Body of pancreas (tissue), 4 donors: Measurements from ENCODE around the gene PPP1R15B. TPM values are rescaled to one million over a fixed set of nuclear protein-coding genes. Genes with fewer than 3 reads are reported as not detected.

Experiments used
- ATAC-seq: fragments of 150-250 bp; one replicate; pipeline ENCODE4 v1.9.1; 2016
- DNase-seq, 4 donors: peaks; one replicate each; pipeline ENCODE4 v3.0.0-alpha.2; 2019
- H3K27ac ChIP-seq, 4 donors: fragments of 200-600 bp; sonication (generic); 1 replicate in 3 of 4; 2 replicates in 1 of 4; pipeline versions ENCODE4 v1.5.1 to v1.6.1; 2016 to 2019; ENCODE audit warnings: mild to moderate bottlenecking in 1 of 4, mixed read lengths in 1 of 4, moderate library complexity in 1 of 4
- H3K27me3 ChIP-seq, 2 donors: fragments of 200-600 bp; sonication (generic); one replicate each; pipeline ENCODE4 v1.6.0; 2016; ENCODE audit warnings: mild to moderate bottlenecking in 1 of 2
- H3K36me3 ChIP-seq, 2 donors: fragments of 200-600 bp; sonication (generic); replicated peaks in 1 of 2; 2 replicates each; pipeline ENCODE4 v1.5.1; 2016; ENCODE audit warnings: low read depth in 2 of 2; ENCODE audit not compliant: insufficient read depth in 1 of 2
- H3K4me1 ChIP-seq: fragments of 200-600 bp; sonication (generic); one replicate; pipeline ENCODE4 v1.6.0; 2016
- H3K4me3 ChIP-seq, 2 donors: fragments of 200-600 bp; sonication (generic); 1 replicate in 1 of 2; 2 replicates in 1 of 2; pipeline ENCODE4 v1.5.1; 2016 to 2019
- H3K9me3 ChIP-seq, 3 donors: fragments of 200-600 bp; sonication (generic); 1 replicate in 2 of 3; 2 replicates in 1 of 3; pipeline ENCODE4 v1.5.1; 2016
- POLR2A ChIP-seq, 3 donors: fragments of 450-650 bp; IDR thresholded peaks; one replicate each; pipeline ENCODE4 v1.6.1; 2016; ENCODE audit warnings: antibody characterized with exemption in 3 of 3, mild to moderate bottlenecking in 2 of 3
- WGBS, 2 donors: methylation state at CpG; one replicate each; pipeline ENCODE4 v1.1.5; 2017; 5-methylcytosine and 5-hydroxymethylcytosine counted together
- intact Hi-C: fragments of 100-400 bp; cut with DNase I; formaldehyde crosslinking; loops from one replicate; pipeline ENCODE4 v1.15.1; 2023
- total RNA-seq, 2 donors: library from RNA; depleted of rRNA; stranded (reverse); fragments of >200 nt; gene quantifications; one replicate each; pipeline ENCODE4 v1.1.0, GENCODE V29; 2016
- TF ChIP-seq, protein P1 (sequence below), 7 experiments: fragments of 450-650 bp in 4 of 7; fragments of 200-600 bp in 3 of 7; sonication (generic) in 3 of 7; IDR thresholded peaks; one replicate each; pipeline ENCODE4 v1.5.1; 2016 to 2019; ENCODE audit warnings: antibody characterized with exemption in 7 of 7

PPP1R15B gene
- total RNA-seq, 2 donors from 2014 or later, result 32.9 to 34.3 TPM

DNA sequence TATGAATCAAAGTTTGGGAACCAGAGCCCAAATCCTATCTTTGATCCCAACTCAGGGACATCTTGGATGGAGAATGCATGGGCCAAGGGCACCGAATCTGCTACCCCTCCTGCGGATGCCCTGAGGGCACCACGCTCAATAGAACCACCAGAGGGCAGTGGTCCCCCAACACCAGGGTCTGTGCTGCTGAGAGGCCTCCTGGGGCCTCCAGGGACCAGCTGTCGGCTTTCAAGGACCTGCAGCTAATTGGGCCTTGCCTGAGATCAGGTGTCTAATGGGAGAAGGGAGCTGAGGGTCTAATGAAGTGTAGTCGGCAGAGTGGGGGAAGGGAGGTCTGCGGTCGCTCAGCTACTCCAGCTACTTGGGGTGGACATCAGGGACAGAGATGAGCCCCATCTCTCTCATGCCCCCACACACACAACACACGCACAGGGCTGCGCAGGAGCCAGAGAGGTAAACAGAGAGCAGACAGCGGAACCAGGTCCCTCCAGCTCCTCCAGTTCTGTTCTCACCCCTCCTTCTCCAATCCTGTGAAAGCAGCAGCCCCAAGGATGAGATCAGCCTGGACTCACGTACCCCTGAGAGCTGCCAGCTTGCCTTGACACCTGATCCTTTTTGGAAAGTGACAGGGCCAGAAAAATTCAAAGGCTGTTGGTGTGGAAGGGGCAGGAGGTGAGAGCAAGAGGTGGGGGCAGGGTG is 34.9 kb upstream of the PPP1R15B start:
- Histone ChIP-seq H3K9me3 (no peaks in the 10 kb centered on the region), H3K4me3 (no peak overlapping the region), H3K4me1 (peaks cover 25% of the 10 kb centered on the region), H3K27me3 (no peaks in the 10 kb centered on the region), H3K36me3 (no peaks in the 10 kb centered on the region), H3K27ac (peak overlapping the region in 2 of 4 donors; percentile 5 to 25)
- intact Hi-C loops, result loop anchor here (5.0 kb wide), 1 partner anchor 56 kb away; no protein-coding TSS in a partner anchor
- WGBS, 2 donors, result 46 to 48% methylated on average over 6 to 11 of the region's 11 CpGs
- TF ChIP-seq, protein P1, sequence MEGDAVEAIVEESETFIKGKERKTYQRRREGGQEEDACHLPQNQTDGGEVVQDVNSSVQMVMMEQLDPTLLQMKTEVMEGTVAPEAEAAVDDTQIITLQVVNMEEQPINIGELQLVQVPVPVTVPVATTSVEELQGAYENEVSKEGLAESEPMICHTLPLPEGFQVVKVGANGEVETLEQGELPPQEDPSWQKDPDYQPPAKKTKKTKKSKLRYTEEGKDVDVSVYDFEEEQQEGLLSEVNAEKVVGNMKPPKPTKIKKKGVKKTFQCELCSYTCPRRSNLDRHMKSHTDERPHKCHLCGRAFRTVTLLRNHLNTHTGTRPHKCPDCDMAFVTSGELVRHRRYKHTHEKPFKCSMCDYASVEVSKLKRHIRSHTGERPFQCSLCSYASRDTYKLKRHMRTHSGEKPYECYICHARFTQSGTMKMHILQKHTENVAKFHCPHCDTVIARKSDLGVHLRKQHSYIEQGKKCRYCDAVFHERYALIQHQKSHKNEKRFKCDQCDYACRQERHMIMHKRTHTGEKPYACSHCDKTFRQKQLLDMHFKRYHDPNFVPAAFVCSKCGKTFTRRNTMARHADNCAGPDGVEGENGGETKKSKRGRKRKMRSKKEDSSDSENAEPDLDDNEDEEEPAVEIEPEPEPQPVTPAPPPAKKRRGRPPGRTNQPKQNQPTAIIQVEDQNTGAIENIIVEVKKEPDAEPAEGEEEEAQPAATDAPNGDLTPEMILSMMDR (IDR thresholded peaks at IDR 0.05), result peak; percentile 77 to 88 (median 79)
- no peak for TF ChIP-seq POLR2A (IDR thresholded peaks at IDR 0.05)
- DNase-seq (peak; percentile 81 to 85 (median 84)), ATAC-seq (peak; percentile 86)

DNA sequence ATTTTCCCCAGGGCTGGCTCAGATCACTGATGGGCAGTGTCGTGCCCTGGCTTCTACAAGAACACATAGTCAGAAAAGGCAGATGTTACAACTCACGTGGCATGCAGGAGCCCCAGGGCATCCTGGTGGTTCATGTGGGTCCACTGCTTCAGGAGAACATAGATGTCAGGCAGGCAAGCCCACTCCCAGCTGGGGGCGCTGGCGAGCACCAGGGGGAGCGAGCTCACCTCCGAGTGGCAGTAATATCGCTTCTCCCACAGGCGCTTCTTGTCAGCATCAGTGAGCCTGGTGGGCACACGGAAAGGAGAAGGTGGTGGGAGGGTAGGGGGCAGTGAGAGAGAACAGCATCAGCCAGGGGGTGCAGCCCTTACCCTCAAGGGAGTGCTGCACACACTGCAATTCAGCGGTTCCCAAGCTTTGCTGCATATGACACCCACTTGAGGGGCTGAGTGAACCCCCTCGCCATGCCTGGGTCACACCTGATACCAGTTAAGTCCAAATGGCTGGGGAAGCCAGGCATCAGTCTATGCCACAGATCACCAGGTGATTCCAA is 34.3 kb upstream of the PPP1R15B start:
- Histone ChIP-seq H3K4me1 (peaks cover 19% of the 10 kb centered on the region), H3K36me3 (peaks cover 0 to 4% of the 10 kb centered on the region in 2 donors), H3K27ac (no peak overlapping the region), H3K27me3 (no peaks in the 10 kb centered on the region), H3K4me3 (no peak overlapping the region), H3K9me3 (no peaks in the 10 kb centered on the region)
- intact Hi-C loops, result loop anchor here (5.0 kb wide), 1 partner anchor 56 kb away; no protein-coding TSS in a partner anchor
- DNase-seq (peak in 3 of 4 donors; percentile 25 to 54 (median 52)), ATAC-seq (no peak)
- WGBS, 2 donors, result 44 to 45% methylated on average over 10 to 11 of the region's 11 CpGs
- TF ChIP-seq, protein P1 (IDR thresholded peaks at IDR 0.05), result peak in 1 of 7 experiments; percentile 34
- no peak for TF ChIP-seq POLR2A (IDR thresholded peaks at IDR 0.05)

DNA sequence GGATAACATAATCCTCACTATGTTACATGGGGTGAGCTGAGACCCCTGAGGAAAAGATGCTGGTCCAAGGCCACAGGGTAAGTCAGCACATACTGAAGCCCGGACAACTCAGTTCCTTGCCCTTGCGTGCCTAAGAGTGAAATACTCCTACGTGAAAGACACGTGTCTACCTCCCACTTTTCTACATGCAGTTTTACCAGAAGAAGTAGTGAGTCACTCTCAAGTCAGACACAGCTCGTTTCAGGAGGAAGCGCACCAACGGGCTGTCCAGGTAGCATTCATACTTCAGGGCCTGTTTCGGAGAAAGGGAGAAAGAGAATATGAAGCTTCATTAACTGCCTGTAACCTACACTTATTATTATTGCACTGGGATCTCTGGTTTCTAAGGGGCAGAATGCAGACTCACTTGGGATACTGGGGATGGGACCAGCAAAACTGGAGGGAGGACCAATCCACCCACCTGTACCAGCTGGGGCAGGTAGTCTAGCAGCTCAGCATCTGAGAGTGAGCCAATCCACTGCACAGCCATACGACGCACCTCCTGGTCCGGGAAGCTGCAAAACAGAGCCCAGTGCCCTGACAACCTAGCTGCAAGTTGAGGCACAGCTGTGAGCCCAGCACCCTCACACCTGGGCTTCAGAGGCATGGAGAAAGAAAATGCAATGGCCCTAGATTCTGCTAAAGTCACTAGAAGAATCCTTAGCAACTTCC is 32.4 kb upstream of the PPP1R15B start:
- peak overlapping the region in 3 of 4 donors; percentile 21 to 35 (median 34) for H3K27ac ChIP-seq
- H3K36me3 ChIP-seq, result peaks cover 0 to 4% of the 10 kb centered on the region in 2 donors
- H3K27me3 ChIP-seq, result no peaks in the 10 kb centered on the region
- intact Hi-C loops, result no loop called here
- no peak for ATAC-seq
- H3K4me3 ChIP-seq, result no peak overlapping the region
- H3K4me1 ChIP-seq, result peaks cover 13% of the 10 kb centered on the region
- H3K9me3 ChIP-seq, result no peaks in the 10 kb centered on the region
- 85 to 86% methylated on average over 11 of the region's 11 CpGs for WGBS, 2 donors
- no peak for TF ChIP-seq POLR2A (IDR thresholded peaks at IDR 0.05)
- TF ChIP-seq, protein P1 (IDR thresholded peaks at IDR 0.05), result no peak
- no peak for DNase-seq

DNA sequence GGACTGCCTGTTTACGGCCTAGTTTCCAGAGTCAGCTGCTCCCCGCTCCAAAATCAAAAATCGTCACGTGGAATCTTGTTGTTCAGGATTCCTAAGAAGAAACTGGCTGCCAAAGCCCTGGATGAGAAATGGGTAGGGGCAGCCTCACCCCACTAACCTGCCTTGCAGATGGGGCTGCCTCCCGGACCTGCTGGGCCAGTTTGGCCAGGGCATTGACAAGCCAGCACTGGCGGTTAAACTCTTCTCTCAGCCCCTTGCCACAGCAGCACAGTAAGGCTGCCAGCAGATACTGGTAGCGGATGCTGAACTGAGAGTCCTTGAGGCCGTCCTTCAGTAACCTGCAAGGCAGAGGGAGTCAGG is 31.6 kb upstream of the PPP1R15B start:
- intact Hi-C loops, result no loop called here
- Histone ChIP-seq H3K27ac (peak overlapping the region; percentile 21 to 35 (median 28)), H3K4me3 (no peak overlapping the region), H3K27me3 (no peaks in the 10 kb centered on the region), H3K36me3 (peaks cover 0 to 6% of the 10 kb centered on the region in 2 donors), H3K4me1 (peaks cover 13% of the 10 kb centered on the region), H3K9me3 (no peaks in the 10 kb centered on the region)
- peak; percentile 26 to 69 (median 50) for DNase-seq
- 65 to 74% methylated on average over 8 of the region's 8 CpGs for WGBS, 2 donors
- TF ChIP-seq POLR2A (IDR thresholded peaks at IDR 0.05), result no peak
- TF ChIP-seq, protein P1 (IDR thresholded peaks at IDR 0.05), result no peak
- ATAC-seq, result peak; percentile 37
